D721Med (cell line): Measurements from ENCODE around the gene LCLAT1.
"Not testable (repeated sequence)": the region's sequence is repeated elsewhere in the genome, so short reads cannot be mapped to it uniquely, and the experiment has no call there.

ENCODE experiments used
- DNase-seq: peaks from one replicate; pipeline ENCODE4 v3.0.0; 2011; ENCODE audit warnings: low spot score; ENCODE audit not compliant: insufficient read length
- FAIRE-seq: peaks from 2 replicates; lab custom pipeline; 2011; peaks lifted over from hg19 to GRCh38; lab: Jason Lieb, UNC
- CTCF ChIP-seq: IDR thresholded peaks from 2 replicates; pipeline ENCODE4 v1.5.1; 2012; ENCODE audit warnings: mild to moderate bottlenecking, control low read depth; ENCODE audit not compliant: insufficient read depth; ENCODE audit errors: missing control alignments

Gene LCLAT1

DNA sequence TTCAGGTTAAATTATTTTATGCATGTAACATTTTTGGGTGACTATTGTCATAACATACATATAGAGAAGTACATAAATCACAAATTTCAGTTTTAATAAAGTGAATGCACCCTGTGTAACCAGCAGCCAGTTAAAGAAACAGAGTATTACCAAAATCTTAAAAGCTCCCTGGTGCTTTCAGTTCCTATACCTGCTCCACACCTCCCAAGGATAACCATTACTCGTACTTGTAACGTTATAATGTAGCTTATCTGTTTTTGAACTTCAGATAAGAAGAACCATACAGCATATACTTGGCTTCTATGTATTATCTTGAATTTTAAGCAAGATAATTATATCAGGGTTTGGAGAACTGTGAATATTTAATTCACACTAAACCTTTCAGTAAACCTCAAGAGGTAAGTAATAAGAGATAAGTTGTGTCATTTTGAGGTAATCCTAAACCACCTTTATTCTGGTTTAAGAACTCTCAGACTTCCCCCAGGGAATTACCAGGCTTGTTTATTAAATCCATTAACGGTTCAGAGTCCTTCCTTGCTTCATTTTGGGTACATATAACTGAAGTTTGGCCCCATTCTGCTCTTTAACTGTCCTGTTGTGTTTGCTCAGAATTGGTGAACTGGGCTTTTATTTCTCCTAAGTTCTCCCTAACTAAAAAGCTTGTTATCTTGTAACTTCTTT is 58.6 kb downstream of the LCLAT1 start:
- no peak for TF ChIP-seq CTCF
- DNase-seq = no peak
- FAIRE-seq = no peak

DNA sequence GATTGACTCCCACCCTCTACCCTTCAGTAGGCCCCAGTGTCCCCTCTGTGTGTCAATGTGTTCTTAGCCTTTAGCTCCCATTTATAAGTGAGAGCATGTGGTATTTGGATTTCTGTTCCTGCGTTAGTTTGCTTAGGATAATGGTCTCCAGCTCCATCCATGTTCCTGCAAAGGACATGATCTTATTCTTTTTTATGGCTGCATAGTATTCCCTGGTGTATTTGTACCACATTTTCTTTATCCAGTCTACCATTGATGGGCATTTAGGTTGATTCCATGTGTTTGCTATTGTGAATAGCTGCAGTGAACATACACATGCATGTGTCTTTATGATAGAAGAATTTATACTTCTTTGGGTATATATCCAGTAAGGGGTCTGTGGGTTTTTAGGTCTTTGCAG is 60.4 kb downstream of the LCLAT1 start:
- not testable (repeated sequence) for FAIRE-seq, DNase-seq

DNA sequence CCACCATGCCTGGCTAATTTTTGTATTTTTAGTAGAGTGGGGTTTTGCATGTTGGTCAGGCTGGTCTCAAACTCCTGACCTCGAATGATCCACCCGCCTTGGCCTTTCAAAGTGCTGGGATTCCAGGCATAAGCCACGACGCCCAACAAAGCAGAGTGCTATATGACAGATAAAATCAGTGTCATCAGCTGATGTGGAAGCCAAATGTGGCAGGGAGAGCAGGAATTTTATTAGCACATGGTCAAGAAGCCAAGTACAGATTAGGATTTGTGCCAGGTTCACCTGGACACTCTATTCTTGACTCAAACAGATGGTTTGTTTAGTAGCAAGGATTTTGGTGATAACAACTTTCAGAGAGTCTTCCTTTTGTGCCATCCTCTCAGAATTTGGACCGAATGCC is 62.7 kb downstream of the LCLAT1 start:
- DNase-seq (no peak), FAIRE-seq (no peak)
- TF ChIP-seq CTCF = no peak

GRCh38 chr2:30510409-30510808 is 63.4 kb downstream of the LCLAT1 start:
- TF ChIP-seq CTCF = no peak
- no peak for DNase-seq
- FAIRE-seq = no peak

DNA sequence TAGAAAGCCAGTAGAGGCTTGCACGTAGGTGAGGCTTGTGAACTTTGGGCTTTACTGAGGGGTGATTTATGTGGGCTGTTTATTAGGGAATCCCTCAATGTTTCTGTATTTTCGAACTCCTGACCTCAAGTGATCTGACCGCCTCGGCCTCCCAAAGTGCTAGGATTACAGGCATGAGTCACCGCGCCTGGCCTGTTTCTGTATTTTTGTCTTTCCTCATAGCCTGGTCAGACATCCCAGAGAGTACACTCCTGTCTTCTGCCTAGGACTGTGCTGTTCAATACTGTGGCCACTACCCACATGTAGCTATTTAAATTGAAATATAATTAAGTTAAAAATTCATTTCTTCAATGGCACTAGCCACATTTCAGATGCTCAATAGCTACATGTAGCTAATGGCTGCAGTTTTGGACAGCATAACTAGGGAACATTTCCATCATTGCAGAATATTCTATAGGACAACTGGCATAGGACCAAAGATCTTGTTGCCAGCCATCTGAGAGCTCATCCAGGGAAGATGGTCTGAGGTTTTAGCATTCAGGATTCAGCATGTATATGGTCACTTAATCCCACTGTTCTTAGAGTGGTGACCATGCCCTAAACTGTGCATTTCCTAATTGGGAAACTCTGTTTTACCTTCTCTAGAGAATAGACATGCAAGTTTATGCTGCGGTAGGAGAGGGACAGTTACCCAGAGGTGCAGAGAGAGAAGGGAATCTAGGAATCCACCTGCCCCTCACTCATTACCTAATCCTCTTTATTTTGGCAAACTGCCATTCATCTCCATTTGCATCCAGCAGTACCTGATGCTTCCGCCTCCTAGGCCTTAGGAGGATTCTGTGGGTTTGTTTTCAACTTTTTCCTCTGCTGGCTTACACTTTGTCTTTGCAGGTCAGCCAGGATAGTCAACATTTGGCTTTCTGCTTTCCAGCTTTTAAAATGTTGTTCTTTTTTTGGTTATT is 64.4 kb downstream of the LCLAT1 start:
- DNase-seq (no peak), FAIRE-seq (no peak)
- no peak for TF ChIP-seq CTCF

GRCh38 chr2:30512243-30512886 is 65.3 kb downstream of the LCLAT1 start:
- DNase-seq = no peak

GRCh38 chr2:30513649-30514048 is 66.6 kb downstream of the LCLAT1 start:
- not testable (repeated sequence) for FAIRE-seq, DNase-seq

More at GRCh38 chr2:30512243-30512886, 65.3 kb downstream of the LCLAT1 start:
- no peak for TF ChIP-seq CTCF
- no peak for FAIRE-seq
